GM19438 (cell line): ENCODE measurements around the gene C13orf46.

Experiments
- ATAC-seq: cut with Tn5 transposase; IDR thresholded peaks from one replicate; pipeline ENCODE4 v1.9.1; 2021; ENCODE audit warnings: low read depth; ENCODE audit not compliant: unreplicated experiment

The C13orf46 gene

GRCh38 chr13:114010401-114011101, 36.7 kb upstream of the C13orf46 start:
- ATAC-seq = no peak

- no peak for ATAC-seq
Observed at GRCh38 chr13:114009590-114010400, 35.9 kb upstream of the C13orf46 start.

- ATAC-seq = no peak
Observed at GRCh38 chr13:114008964-114009589, 35.2 kb upstream of the C13orf46 start.

GRCh38 chr13:114007566-114007965, 33.7 kb upstream of the C13orf46 start:
- ATAC-seq = no peak

GRCh38 chr13:114005206-114005724, 31.4 kb upstream of the C13orf46 start:
- ATAC-seq = no peak

GRCh38 chr13:114004420-114005205, 30.7 kb upstream of the C13orf46 start:
- no peak for ATAC-seq

GRCh38 chr13:114002771-114003321, 29.0 kb upstream of the C13orf46 start:
- ATAC-seq = no peak

- no peak for ATAC-seq
Observed at GRCh38 chr13:114002009-114002544, 28.2 kb upstream of the C13orf46 start.

- ATAC-seq = no peak
Observed at GRCh38 chr13:114001331-114002008, 27.6 kb upstream of the C13orf46 start.

GRCh38 chr13:114000151-114001040, 26.5 kb upstream of the C13orf46 start:
- ATAC-seq = no peak

GRCh38 chr13:113999618-113999910, 25.7 kb upstream of the C13orf46 start:
- ATAC-seq = no peak

GRCh38 chr13:113998781-113999617, 25.1 kb upstream of the C13orf46 start:
- ATAC-seq = no peak

- ATAC-seq = no peak
Observed at GRCh38 chr13:113997845-113998751, 24.2 kb upstream of the C13orf46 start.

- ATAC-seq = no peak
Observed at GRCh38 chr13:113996912-113997745, 23.3 kb upstream of the C13orf46 start.

- ATAC-seq = no peak
Observed at GRCh38 chr13:113996081-113996911, 22.4 kb upstream of the C13orf46 start.
